Cardiac fibroblast (primary cell): Measurements from ENCODE around the gene GPLD1.
A peak's percentile ranks its signal among the peaks of the same experiment; 100 is the strongest.

Source experiments
- DNase-seq, 2 donors: peaks; one replicate each; pipeline versions ENCODE4 v3.0.0 to v3.0.0-alpha.2; 2010; ENCODE audit warnings: low read depth in 2 of 2
- H3K4me3 ChIP-seq, 2 donors: replicated peaks in 1 of 2; 1 replicate in 1 of 2; 2 replicates in 1 of 2; pipeline ENCODE4 v1.5.1; 2011; ENCODE audit warnings: low read depth in 2 of 2, low read length in 2 of 2, mild to moderate bottlenecking in 2 of 2, moderate library complexity in 1 of 2
- CTCF ChIP-seq: IDR thresholded peaks from one replicate; pipeline ENCODE4 v1.5.1; 2011; ENCODE audit warnings: low read depth, mild to moderate bottlenecking, low read length, inconsistent platforms

GPLD1 gene

GRCh38 chr6:24489881-24490280 is 503 bp upstream of the GPLD1 start:
- no peak overlapping the region for H3K4me3 ChIP-seq
- TF ChIP-seq CTCF, result no peak
- peak; percentile 14 to 52 for DNase-seq

- TF ChIP-seq CTCF, result no peak
- H3K4me3 ChIP-seq, result no peak overlapping the region
- DNase-seq, result no peak
Observed at GRCh38 chr6:24486065-24486464, 3.3 kb downstream of the GPLD1 start.

GRCh38 chr6:24484657-24485323 is 4.6 kb downstream of the GPLD1 start:
- no peak for DNase-seq
- TF ChIP-seq CTCF, result no peak
- H3K4me3 ChIP-seq, result no peak overlapping the region

- peak in 1 of 2 donors; percentile 3 for DNase-seq
- no peak overlapping the region for H3K4me3 ChIP-seq
- no peak for TF ChIP-seq CTCF
Observed at GRCh38 chr6:24481449-24481848, 7.9 kb downstream of the GPLD1 start.

- no peak for TF ChIP-seq CTCF
- H3K4me3 ChIP-seq, result no peak overlapping the region
- no peak for DNase-seq
Observed at GRCh38 chr6:24480705-24481104, 8.7 kb downstream of the GPLD1 start.

- no peak for TF ChIP-seq CTCF
Observed at GRCh38 chr6:24478903-24479302, 10.5 kb downstream of the GPLD1 start.

GRCh38 chr6:24477070-24477469 is 12.3 kb downstream of the GPLD1 start:
- no peak overlapping the region for H3K4me3 ChIP-seq
- DNase-seq, result no peak
- no peak for TF ChIP-seq CTCF

More at GRCh38 chr6:24478903-24479302, 10.5 kb downstream of the GPLD1 start:
- H3K4me3 ChIP-seq, result no peak overlapping the region
- no peak for DNase-seq
